ENCODE data around the gene BMP4. TPM values are rescaled to one million over a fixed set of nuclear protein-coding genes. Genes with fewer than 3 reads are reported as not detected.

Gene BMP4
- total RNA-seq, 1 donor from 2014 or later, result 3.4 TPM

DNA sequence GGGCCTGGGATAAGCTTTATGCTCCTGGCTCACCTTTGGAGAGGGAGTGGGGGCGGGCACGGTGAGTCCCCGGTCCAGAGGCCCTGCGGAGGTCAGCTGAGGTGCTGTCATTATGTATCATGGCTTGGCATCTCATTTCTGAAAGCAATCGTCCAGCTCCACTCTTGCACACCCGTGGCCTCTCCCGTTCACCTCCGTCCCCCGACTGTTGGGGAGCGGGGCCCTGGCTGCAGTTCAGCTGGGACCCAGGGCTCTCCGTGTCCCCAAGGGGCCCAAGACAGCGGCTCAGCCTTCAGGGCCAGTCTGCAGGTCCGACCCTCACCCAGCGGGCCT, 10.6 kb downstream of the BMP4 start:
- Mint-ChIP-seq H3K4me1 (ENCODE audit: low read depth) (peaks cover 14% of the 10 kb centered on the region), H3K4me3 (ENCODE audit: unreplicated experiment) (no peak overlapping the region), H3K27me3 (ENCODE audit: low read depth) (peaks cover 2% of the 10 kb centered on the region), H3K27ac (ENCODE audit: unreplicated experiment) (no peak overlapping the region), H3K36me3 (ENCODE audit: low read depth) (peaks cover 2% of the 10 kb centered on the region), H3K9me3 (ENCODE audit: low read depth) (no peaks in the 10 kb centered on the region)
- no peak for DNase-seq (ENCODE audit: low spot score)
- TF ChIP-seq, protein P1, sequence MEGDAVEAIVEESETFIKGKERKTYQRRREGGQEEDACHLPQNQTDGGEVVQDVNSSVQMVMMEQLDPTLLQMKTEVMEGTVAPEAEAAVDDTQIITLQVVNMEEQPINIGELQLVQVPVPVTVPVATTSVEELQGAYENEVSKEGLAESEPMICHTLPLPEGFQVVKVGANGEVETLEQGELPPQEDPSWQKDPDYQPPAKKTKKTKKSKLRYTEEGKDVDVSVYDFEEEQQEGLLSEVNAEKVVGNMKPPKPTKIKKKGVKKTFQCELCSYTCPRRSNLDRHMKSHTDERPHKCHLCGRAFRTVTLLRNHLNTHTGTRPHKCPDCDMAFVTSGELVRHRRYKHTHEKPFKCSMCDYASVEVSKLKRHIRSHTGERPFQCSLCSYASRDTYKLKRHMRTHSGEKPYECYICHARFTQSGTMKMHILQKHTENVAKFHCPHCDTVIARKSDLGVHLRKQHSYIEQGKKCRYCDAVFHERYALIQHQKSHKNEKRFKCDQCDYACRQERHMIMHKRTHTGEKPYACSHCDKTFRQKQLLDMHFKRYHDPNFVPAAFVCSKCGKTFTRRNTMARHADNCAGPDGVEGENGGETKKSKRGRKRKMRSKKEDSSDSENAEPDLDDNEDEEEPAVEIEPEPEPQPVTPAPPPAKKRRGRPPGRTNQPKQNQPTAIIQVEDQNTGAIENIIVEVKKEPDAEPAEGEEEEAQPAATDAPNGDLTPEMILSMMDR (IDR thresholded peaks at IDR 0.05), result no peak

DNA sequence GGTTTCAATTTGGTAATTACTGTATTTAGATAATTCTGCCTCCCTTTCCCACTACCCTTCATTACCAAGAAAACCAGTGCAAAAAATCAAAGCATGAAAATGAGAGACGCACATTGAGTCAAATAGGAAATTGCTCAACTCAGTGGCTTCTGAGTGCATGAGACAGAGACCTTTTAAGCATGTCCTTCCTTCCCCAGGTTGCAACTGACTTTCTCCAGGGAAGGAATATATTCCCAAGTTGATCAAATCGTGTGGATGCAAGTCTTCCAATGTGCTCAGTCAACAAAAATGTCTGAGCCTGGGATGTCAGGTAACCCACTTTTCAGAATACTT, 12.9 kb downstream of the BMP4 start:
- TF ChIP-seq, protein P1 (IDR thresholded peaks at IDR 0.05), result no peak
- peaks cover 2% of the 10 kb centered on the region for H3K27me3 Mint-ChIP-seq (ENCODE audit: low read depth)
- H3K4me3 Mint-ChIP-seq (ENCODE audit: unreplicated experiment), result no peak overlapping the region
- no peak for DNase-seq (ENCODE audit: low spot score)
- no peaks in the 10 kb centered on the region for H3K9me3 Mint-ChIP-seq (ENCODE audit: low read depth)
- no peak overlapping the region for H3K27ac Mint-ChIP-seq (ENCODE audit: unreplicated experiment)
- peaks cover 13% of the 10 kb centered on the region for H3K4me1 Mint-ChIP-seq (ENCODE audit: low read depth)
- H3K36me3 Mint-ChIP-seq (ENCODE audit: low read depth), result no peaks in the 10 kb centered on the region

DNA sequence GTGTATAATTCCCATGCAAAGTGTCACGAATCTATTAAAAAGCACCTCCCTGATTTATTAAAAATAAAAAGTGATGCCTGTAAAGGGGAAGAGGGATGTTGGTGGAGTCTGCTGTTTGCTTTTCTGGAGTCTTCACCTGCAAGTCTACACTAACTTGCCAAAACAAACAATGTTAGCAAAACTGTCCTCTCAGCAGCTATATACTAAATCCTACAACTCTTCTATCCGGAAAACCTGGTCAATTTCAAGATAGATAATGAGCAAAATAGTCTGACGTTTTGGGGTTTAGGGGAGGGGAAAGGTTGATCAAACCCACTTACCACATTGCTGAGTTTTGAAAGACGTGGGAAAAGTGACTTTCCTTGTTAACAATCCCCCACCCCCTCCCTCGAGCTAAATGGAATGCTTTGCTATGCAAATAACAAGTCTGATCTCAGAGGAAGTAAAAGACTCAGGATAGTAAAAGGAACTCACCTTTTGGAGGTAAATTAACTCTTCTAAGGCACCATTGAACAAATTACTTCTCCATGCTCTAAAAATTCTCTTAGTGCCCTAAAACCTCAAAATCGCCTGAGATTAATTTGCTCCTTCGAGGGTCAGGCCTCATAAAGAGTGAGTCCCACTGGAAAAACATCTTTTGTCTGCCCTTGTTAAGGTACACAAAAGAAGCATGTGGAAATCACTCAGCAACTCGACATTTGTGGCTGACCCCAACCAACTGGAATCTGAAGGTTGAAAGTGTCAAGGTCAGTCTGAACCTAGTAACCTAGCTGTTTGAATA, 13.5 kb downstream of the BMP4 start:
- H3K4me1 Mint-ChIP-seq (ENCODE audit: low read depth), result peaks cover 19% of the 10 kb centered on the region
- H3K9me3 Mint-ChIP-seq (ENCODE audit: low read depth), result no peaks in the 10 kb centered on the region
- no peak overlapping the region for H3K27ac Mint-ChIP-seq (ENCODE audit: unreplicated experiment)
- DNase-seq (ENCODE audit: low spot score), result no peak
- TF ChIP-seq, protein P1 (IDR thresholded peaks at IDR 0.05), result no peak
- H3K27me3 Mint-ChIP-seq (ENCODE audit: low read depth), result peaks cover 2% of the 10 kb centered on the region
- H3K36me3 Mint-ChIP-seq (ENCODE audit: low read depth), result no peaks in the 10 kb centered on the region
- no peak overlapping the region for H3K4me3 Mint-ChIP-seq (ENCODE audit: unreplicated experiment)

DNA sequence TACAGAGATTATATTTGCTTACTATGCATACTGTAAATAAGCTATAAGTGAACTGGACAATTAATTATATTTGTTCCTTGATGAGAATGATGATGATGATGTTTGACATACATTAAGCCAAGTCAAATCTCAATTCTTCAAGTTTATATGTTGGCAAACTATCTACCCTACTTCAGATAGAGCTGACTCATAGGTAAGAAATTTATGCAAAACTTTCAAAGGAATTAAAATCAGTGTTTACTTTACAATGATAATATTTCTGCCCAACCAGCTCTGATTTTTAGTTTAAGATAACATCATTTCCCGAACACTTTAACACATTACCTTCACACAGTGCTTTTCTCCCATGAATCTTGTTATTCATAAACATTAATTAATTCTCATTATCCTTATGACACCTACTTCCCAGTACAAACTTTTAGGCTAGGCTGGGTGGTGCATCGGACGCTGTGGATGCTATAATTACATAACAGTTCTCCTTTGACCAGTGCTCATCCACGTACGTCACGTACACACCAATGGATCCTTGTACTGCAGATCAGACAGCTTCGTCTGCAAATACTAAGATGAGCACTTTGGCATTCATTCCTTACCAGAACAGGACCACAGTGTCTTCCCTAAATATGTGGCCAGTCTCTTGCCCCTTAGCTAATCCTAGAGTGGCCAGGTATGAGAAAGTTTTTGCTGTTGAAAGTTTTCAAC, 18.3 kb downstream of the BMP4 start:
- no peaks in the 10 kb centered on the region for H3K27me3 Mint-ChIP-seq (ENCODE audit: low read depth)
- H3K27ac Mint-ChIP-seq (ENCODE audit: unreplicated experiment), result no peak overlapping the region
- peaks cover 7% of the 10 kb centered on the region for H3K4me1 Mint-ChIP-seq (ENCODE audit: low read depth)
- H3K36me3 Mint-ChIP-seq (ENCODE audit: low read depth), result no peaks in the 10 kb centered on the region
- TF ChIP-seq, protein P1 (IDR thresholded peaks at IDR 0.05), result no peak
- no peak for DNase-seq (ENCODE audit: low spot score)
- no peaks in the 10 kb centered on the region for H3K9me3 Mint-ChIP-seq (ENCODE audit: low read depth)
- H3K4me3 Mint-ChIP-seq (ENCODE audit: unreplicated experiment), result no peak overlapping the region

DNA sequence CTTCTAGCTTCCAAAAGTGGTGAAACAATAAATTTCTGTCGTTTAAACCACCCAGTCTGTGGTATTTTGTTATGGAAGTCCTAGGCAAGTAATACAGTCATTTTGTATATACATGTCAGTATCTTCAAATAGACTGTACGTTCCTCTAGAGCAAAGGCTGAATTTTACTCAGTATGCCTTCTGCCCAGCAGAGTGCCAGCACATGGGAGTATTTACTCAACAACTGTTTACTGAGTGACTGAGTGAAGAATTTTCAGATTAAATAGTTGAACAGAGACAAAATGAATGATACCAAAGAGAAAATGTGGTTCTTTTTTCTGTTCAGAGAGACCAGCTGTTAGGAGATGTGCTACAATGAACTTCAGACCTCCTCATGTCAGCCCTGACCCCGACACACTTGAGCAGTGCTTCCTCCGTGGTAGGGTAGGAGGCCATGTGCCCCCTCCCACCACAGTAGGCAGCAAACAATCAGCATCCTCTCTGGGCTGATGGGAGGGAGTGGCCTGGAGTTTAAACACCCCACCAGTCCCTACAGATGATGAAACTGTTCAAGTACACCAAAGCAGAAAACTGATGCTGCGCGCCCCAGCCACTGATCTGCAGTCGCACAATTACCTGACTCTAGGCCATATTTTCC, 21.7 kb downstream of the BMP4 start:
- Mint-ChIP-seq H3K4me1 (ENCODE audit: low read depth) (peaks cover 10% of the 10 kb centered on the region), H3K4me3 (ENCODE audit: unreplicated experiment) (no peak overlapping the region), H3K27ac (ENCODE audit: unreplicated experiment) (no peak overlapping the region), H3K9me3 (ENCODE audit: low read depth) (no peaks in the 10 kb centered on the region), H3K36me3 (ENCODE audit: low read depth) (no peaks in the 10 kb centered on the region), H3K27me3 (ENCODE audit: low read depth) (no peaks in the 10 kb centered on the region)
- TF ChIP-seq, protein P1 (IDR thresholded peaks at IDR 0.05), result no peak
- no peak for DNase-seq (ENCODE audit: low spot score)

All from chondrocyte (in vitro differentiated cells).